GM18909 (cell line): Measurements from ENCODE around the gene STK11.

Source experiments
- ATAC-seq: cut with Tn5 transposase; IDR thresholded peaks from one replicate; pipeline ENCODE4 v1.9.1; 2021; ENCODE audit warnings: mild to moderate bottlenecking; ENCODE audit not compliant: unreplicated experiment, poor library complexity

The STK11 gene

DNA sequence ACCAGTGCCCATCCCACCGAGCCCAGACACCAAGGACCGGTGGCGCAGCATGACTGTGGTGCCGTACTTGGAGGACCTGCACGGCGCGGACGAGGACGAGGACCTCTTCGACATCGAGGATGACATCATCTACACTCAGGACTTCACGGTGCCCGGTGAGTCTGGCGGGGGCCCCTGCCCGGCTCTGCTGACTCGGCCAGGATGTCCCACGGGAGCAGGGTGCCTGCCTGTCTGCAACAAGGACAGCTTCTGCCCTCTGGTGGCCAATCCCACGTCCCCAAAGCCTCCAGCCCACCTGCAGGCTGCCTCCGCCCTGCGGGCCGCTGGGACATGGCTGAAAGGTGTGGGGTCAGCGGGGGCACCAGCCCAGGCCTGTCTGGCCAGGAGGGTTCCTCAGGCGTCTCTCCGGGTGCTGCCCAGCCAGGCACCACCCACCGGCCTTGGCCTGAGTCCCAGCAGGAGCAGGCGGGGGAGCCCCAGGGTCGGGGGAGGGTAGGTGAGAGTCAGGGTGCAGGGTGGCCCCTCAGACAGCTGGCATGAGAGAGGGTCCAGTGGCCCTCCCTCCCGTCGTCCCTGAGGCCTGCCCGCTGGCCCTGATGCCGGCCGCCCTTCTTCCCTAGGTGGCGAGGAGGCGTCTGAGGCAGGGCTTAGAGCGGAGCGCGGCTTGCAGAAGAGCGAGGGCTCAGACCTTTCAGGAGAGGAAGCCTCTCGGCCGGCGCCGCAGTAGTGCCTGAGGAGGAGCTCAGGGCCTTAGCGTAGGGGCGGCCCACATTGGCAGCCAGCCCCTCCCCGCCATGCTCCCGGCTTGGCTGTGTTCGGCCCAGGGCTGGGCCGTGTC, 17.7 kb downstream of the STK11 start:
- no peak for ATAC-seq

GRCh38 chr19:1224047-1224825, 18.7 kb downstream of the STK11 start:
- no peak for ATAC-seq

- ATAC-seq: no peak
These were observed 19.3 kb downstream of the STK11 start for GRCh38 chr19:1224847-1225246.

- ATAC-seq: no peak
These were observed 20.1 kb downstream of the STK11 start for GRCh38 chr19:1225440-1226226.

- ATAC-seq: no peak
These were observed 20.6 kb downstream of the STK11 start for GRCh38 chr19:1226227-1226518.

GRCh38 chr19:1226522-1227303, 21.1 kb downstream of the STK11 start:
- no peak for ATAC-seq

DNA sequence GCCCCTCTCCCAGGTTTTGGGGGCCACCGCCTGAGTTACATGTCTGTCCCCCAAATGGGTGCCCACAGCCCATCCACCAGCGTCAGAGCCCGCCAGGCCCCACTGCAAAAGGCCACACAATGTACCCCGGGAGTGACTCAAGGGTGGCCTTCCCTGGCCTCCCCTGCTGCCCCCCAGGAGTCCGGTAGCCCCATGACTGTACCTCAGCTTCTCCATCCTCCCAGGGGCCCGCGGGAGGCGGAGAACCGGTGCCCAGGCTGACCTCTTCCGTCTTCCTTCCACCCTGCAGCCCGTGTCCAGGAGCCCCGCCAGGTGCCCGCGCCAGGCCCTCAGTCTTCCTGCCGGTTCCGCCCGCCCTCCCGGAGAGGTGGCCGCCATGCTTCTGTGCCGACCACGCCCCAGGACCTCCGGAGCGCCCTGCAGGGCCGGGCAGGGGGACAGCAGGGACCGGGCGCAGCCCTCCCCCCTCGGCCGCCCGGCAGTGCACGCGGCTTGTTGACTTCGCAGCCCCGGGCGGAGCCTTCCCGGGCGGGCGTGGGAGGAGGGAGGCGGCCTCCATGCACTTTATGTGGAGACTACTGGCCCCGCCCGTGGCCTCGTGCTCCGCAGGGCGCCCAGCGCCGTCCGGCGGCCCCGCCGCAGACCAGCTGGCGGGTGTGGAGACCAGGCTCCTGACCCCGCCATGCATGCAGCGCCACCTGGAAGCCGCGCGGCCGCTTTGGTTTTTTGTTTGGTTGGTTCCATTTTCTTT, 21.9 kb downstream of the STK11 start:
- no peak for ATAC-seq

- ATAC-seq: no peak
These were observed 22.8 kb downstream of the STK11 start for GRCh38 chr19:1228161-1228957.

DNA sequence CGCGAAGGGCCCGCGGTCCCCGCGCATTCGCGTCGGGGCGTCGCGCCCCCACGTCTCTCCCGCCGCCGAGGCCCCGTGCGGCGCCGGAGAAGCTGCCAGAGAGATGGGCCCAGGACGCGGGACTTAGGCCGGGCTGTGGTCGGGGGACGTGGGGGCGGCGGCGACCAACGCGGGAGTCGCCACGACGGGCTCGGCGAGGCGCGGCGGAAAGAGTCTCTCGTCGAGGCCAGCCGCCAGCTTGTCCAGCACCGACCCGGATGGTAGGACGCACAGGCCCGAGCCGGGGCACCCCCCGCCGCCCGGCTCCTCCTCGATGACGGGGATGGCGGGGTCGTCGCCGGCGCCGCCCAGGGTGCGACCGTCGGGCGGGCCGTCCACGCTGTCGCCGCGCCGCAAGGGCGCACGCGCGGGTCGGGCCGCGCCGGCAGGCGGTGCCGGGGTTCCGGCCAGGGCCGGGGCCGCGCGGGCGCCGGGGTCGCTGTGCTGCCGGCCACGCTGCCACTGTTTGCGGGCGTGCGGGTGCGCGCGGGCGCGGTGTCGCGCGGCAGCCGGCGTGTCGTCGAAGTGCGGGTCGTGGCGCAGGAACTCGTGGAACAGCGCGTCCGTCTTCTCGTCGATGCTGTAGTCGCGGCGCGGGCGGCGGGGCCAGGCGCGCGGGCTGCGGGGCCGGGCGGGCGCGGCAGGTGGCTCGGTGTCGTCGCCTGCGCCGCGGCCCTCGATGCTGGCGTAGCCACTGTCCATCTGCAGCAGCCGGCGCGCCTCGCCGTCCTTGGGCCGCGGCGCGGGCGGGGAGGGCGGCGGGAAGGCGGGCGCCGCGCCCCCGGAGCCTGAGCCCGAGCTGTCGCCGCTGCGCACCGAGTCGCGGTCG, 23.7 kb downstream of the STK11 start:
- ATAC-seq: no peak

GRCh38 chr19:1229924-1230782, 24.6 kb downstream of the STK11 start:
- no peak for ATAC-seq

GRCh38 chr19:1230783-1231489, 25.4 kb downstream of the STK11 start:
- ATAC-seq: no peak

GRCh38 chr19:1231729-1232637, 26.4 kb downstream of the STK11 start:
- ATAC-seq: no peak

GRCh38 chr19:1232652-1233072, 27.1 kb downstream of the STK11 start:
- ATAC-seq: no peak

- no peak for ATAC-seq
These were observed 27.6 kb downstream of the STK11 start for GRCh38 chr19:1233115-1233667.
